Measurements from ENCODE around the gene PDZD7. TPM values are rescaled to one million over a fixed set of nuclear protein-coding genes. Genes with fewer than 3 reads are reported as not detected.

PDZD7 gene
- total RNA-seq = 0.86 and 0.91 TPM in 2 replicates

DNA sequence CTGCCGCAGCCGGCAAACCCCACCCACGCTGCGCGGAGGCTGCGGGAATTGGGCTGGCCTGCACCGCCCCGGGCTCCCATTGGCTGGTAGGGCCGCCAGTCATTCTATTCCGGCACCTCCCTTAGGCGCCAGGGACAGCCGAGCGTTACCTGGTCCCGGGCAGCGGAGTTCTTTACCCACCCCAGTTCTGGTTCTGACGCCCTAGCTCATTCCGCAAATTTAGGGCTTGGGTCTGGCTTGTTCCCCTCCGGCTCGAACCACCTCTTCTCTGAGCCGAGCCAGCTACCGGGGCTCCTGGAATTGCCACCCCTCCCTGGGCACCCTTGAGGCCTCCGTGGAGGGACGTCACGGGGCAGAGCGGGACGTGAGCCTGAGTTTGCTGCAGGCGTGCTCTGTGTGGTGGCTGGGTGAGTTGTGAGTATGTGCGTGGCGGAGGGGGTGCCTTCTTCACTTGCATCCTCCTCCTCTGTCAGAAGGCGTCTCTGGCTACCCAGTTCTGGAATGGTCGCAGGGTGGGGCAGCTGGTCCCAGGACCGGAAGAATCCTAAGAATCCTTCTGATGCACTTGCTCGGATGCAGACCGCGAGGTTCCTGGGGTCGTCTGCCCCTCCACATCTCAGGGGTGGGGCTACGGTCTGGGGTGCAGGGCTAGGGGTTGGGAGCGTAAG, at the start of gene PDZD7, which contains the start of gene SFXN3:
PDZD7 (minus strand) TSS at position 2 of the 668 bp plus-strand sequence. CDS start 910 bp downstream, outside the sequence.
SFXN3 (plus strand) TSS at position 107 of the 668 bp plus-strand sequence. CDS start 3,461 bp downstream, outside the sequence.

DNA sequence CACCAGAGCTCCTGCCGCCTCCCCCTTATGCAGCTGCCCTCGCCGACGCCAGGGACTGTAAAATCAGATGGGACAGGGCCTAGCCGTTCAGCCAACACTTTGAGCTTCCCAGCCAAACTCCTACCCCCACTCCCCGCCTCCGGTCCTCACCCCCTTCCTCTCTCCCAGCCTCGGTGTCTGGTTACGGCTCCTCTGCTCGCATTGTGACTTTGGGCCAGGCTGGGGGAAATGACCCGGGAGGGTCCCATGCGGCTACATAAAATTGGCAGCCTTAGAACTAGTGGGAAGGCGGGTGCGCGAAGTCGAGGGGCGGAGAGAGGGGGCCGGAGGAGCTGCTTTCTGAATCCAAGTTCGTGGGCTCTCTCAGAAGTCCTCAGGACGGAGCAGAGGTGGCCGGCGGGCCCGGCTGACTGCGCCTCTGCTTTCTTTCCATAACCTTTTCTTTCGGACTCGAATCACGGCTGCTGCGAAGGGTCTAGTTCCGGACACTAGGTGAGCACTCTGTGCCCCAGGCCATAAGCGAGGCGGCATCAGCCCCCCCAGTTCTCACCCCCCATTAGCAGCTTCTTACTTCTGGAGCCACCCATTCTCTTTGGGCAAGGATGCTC, 30.8 kb upstream of the PDZD7 start, which contains the start of gene KAZALD1:
KAZALD1 (plus strand) TSS at position 366 of the 608 bp plus-strand sequence. CDS start 604 bp downstream, outside the sequence.

DNA sequence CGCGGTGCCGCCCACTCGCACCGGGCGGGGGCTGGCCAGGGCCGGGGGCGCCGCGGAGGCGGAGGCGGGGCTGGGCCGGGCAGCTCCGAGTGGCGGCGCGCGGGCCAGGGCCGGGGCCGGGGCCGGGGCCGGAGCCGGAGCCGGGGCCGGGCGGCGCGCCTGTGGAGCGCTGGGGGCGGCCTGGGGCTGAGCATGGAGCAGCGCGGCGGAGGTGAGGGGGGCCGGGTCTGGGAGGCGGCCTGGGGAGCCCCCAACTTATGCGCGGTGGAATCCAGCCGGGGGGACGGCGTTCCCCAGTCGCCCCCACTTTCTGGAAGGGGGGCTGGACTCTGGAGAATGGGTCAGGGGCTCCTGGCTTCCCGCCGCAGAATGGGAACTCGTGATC, 31.2 kb downstream of the PDZD7 start, which contains the start of gene LZTS2:
LZTS2 (plus strand) TSS at position 67 of the 385 bp plus-strand sequence. CDS start 2,731 bp downstream, outside the sequence.

DNA sequence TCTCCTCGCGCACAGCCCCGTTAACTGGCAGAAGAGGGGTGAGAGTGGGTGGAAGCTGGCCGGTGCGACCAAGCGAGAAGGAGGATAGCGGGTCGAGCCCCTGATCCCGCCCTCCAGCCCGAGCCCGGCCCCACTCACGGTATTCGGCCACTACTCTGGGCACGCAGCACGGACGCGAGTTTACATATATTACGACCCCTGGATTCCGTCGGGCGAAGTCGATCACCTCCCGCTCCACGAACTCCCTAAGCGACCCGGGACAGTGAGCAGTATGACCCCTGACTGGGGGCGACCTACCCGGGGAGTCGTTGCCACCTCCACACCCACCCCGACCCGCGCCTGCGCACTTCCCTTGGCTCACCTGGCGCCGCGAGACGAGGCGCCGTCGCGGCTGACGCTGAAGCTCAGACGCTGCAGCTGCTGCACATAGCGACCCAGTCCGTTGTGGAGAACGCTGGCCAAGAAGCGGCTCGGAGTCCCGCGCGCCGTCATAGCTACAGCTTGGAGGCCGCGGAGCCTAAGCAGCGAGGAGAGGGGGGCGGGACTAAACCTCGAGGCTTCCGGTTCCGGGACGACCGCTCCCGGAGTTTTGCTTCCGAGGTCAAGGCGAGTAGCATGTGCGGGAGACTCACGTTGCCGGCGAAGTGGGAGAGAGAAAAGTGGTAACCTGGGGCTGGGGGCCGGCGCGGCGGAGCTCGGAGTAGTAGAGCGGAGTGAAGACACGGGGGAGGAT, 43.8 kb downstream of the PDZD7 start, which contains the start of the genes MRPL43 and TWNK:
MRPL43 (minus strand) TSS at position 546 of the 733 bp plus-strand sequence; CDS start at position 492, 54 bp downstream.
TWNK (plus strand) TSS at position 592 of the 733 bp plus-strand sequence. CDS start 668 bp downstream, outside the sequence.

DNA sequence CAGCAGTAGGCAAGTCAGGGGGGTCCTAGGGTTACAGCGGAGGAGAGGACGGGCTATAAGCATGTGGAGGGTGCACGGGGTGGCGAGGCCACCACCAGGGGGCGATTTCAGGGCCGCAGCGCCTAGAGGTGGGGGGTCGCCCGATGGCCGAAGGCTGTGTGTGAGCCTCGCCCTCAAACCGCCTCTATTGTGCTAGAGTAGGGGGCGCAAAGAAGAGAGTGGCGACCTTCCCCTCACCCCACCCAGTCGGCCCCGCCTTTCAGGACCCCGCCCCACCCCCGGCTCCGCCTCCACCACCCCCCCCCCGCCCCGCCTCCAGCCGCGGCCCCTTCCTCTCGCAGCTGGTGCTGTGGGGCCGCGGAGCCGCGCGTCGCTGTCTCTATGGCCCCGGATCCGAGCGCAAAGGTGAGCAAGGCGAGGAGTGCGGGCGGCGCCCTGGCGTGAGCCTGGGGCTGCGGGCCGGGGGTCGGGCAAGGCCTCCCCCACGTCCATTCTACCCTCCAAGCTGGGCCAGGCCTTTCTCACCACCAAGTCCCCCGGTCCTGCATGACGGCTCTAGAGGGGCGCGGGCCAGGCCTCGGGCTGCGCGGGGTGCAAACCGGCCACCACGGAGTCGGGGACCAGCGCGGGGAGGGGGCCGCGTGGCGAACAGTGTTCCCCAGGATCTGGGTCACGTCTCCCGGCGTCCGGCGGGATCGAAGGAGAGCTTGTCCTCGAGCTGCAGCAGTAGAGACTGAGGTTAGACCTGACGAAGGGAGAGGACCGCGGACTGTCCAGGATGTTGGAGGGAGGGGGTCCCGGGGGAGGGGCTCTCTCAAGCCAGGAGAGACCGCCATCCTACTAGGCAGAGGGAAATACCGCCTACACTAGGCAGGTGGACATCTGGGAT, 61.5 kb downstream of the PDZD7 start, which contains the start of gene SEMA4G:
SEMA4G (plus strand) TSS at position 318 of the 889 bp plus-strand sequence. CDS start 3,409 bp downstream, outside the sequence.

Small RNA genes within 50 kb of the gene (small RNA-seq; reads per million reads assigned to genes)
- not detected for gene MIR608

Other genes with a start within 250 kb of the PDZD7 start
- gene SLF2, start 118.2 kb downstream of the PDZD7 start, total RNA-seq = 35.0 and 45.2 TPM in 2 replicates
- 0.26 and 0.43 TPM in 2 replicates for gene SEMA4G, start 61.6 kb downstream of the PDZD7 start, total RNA-seq
- 44.0 and 45.3 TPM in 2 replicates for gene MRPL43, start 43.6 kb downstream of the PDZD7 start, total RNA-seq
- 2.3 and 2.6 TPM in 2 replicates for gene TWNK, start 43.6 kb downstream of the PDZD7 start, total RNA-seq
- gene LZTS2, start 31.3 kb downstream of the PDZD7 start, total RNA-seq = 75.1 and 109 TPM in 2 replicates
- gene SFXN3, start 105 bp upstream of the PDZD7 start, total RNA-seq = 61.8 and 74.1 TPM in 2 replicates
- gene KAZALD1, start 30.9 kb upstream of the PDZD7 start, total RNA-seq = 47.7 and 54.2 TPM in 2 replicates
- not detected in 2 replicates for gene TLX1, start 100.2 kb upstream of the PDZD7 start, total RNA-seq
- gene LBX1, start 198.3 kb upstream of the PDZD7 start, total RNA-seq = not detected in 2 replicates

Data from articular chondrocyte of knee joint (primary cell).